ENCODE results near the gene ADCY1. TPM values are rescaled to one million over a fixed set of nuclear protein-coding genes. Genes with fewer than 3 reads are reported as not detected.

Gene ADCY1
- polyA plus RNA-seq, 1 donor (not counting 4 experiments of a cell fraction or from before 2014, with no cell fraction given), result 0.54 TPM

DNA sequence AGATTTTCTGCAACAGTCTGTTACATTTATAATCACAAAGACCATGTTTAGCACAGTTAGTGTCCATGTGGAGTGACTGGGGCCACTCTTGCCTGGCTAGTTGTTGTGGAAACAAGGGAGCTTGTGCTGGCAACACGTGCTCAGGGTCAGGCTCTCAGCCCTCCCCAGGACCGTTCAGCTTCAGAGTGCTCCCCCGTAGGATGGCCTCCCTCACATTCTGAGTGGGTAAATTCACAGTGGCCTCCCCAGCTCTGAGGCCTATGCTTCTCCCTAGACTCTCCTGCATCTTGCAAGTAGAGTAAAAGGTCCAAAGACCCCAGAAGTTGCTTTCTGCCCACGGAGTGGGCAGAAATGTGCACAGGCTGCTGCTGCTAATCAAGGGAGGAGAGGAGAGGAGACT, 122.3 kb downstream of the ADCY1 start:
- Histone ChIP-seq H3K27me3 (ENCODE audit: control insufficient read depth, extremely low read depth, insufficient read depth, low read length) (peaks cover 4% of the 10 kb centered on the region), H3K9me3 (ENCODE audit: control insufficient read depth, low read depth, low read length) (no peaks in the 10 kb centered on the region), H2AFZ (ENCODE audit: control insufficient read depth, low read length) (no peak overlapping the region), H4K20me1 (ENCODE audit: control insufficient read depth, extremely low read depth, insufficient read depth, low read length) (no peaks in the 10 kb centered on the region), H3K4me1 (ENCODE audit: control insufficient read depth, extremely low read depth, insufficient read depth, low read length) (no peaks in the 10 kb centered on the region), H3K79me2 (ENCODE audit: control insufficient read depth, insufficient read depth, low read length) (no peaks in the 10 kb centered on the region), H3K36me3 (ENCODE audit: control insufficient read depth in 2 of 2, extremely low read depth in 1 of 2, insufficient read depth in 2 of 2, low read length in 2 of 2) (no peaks in the 10 kb centered on the region), H3K4me2 (ENCODE audit: control insufficient read depth, extremely low read depth, insufficient read depth, low read depth, low read length) (no peak overlapping the region), H3K9me1 (ENCODE audit: control insufficient read depth, extremely low read depth, insufficient read depth, low read length) (no peaks in the 10 kb centered on the region), H3K9ac (ENCODE audit: control insufficient read depth, extremely low read depth, insufficient read depth, low read length) (no peak overlapping the region), H3K27ac (ENCODE audit: control insufficient read depth, insufficient read depth, low read length) (no peak overlapping the region), H3K4me3 (ENCODE audit: control insufficient read depth in 2 of 3, extremely low read depth in 1 of 3, insufficient read depth in 2 of 3, low read depth in 1 of 3, low read length in 3 of 3) (no peak overlapping the region)
- TF ChIP-seq, protein P1, sequence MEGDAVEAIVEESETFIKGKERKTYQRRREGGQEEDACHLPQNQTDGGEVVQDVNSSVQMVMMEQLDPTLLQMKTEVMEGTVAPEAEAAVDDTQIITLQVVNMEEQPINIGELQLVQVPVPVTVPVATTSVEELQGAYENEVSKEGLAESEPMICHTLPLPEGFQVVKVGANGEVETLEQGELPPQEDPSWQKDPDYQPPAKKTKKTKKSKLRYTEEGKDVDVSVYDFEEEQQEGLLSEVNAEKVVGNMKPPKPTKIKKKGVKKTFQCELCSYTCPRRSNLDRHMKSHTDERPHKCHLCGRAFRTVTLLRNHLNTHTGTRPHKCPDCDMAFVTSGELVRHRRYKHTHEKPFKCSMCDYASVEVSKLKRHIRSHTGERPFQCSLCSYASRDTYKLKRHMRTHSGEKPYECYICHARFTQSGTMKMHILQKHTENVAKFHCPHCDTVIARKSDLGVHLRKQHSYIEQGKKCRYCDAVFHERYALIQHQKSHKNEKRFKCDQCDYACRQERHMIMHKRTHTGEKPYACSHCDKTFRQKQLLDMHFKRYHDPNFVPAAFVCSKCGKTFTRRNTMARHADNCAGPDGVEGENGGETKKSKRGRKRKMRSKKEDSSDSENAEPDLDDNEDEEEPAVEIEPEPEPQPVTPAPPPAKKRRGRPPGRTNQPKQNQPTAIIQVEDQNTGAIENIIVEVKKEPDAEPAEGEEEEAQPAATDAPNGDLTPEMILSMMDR (optimal IDR thresholded peaks at IDR 0.05 in 1 of 3, IDR thresholded peaks at IDR 0.05 in 1 of 3, conservative IDR thresholded peaks at IDR 0.05 in 1 of 3; ENCODE audit: extremely low read depth in 1 of 3, insufficient read depth in 2 of 3, low read length in 3 of 3), result no peak
- no peak for TF ChIP-seq EZH2 (IDR thresholded peaks at IDR 0.05; ENCODE audit: low read length)
- no peak for FAIRE-seq
- dilution Hi-C loops (cut with MboI; ENCODE audit: extremely low pct_ligation_motif_present, low sequenced_read_pairs), result no loop called here
- no peak for DNase-seq (ENCODE audit: low read depth, low spot score)

- H2AFZ ChIP-seq (ENCODE audit: control insufficient read depth, low read length), result no peak overlapping the region
- no peak for FAIRE-seq
- H3K9me1 ChIP-seq (ENCODE audit: control insufficient read depth, extremely low read depth, insufficient read depth, low read length), result no peaks in the 10 kb centered on the region
- no peaks in the 10 kb centered on the region for H3K4me1 ChIP-seq (ENCODE audit: control insufficient read depth, extremely low read depth, insufficient read depth, low read length)
- TF ChIP-seq, protein P1 (optimal IDR thresholded peaks at IDR 0.05 in 1 of 3, IDR thresholded peaks at IDR 0.05 in 1 of 3, conservative IDR thresholded peaks at IDR 0.05 in 1 of 3; ENCODE audit: extremely low read depth in 1 of 3, insufficient read depth in 2 of 3, low read length in 3 of 3), result no peak
- TF ChIP-seq EZH2 (IDR thresholded peaks at IDR 0.05; ENCODE audit: low read length), result no peak
- DNase-seq (ENCODE audit: low read depth, low spot score), result no peak
- no peaks in the 10 kb centered on the region for H3K79me2 ChIP-seq (ENCODE audit: control insufficient read depth, insufficient read depth, low read length)
- H3K9me3 ChIP-seq (ENCODE audit: control insufficient read depth, low read depth, low read length), result no peaks in the 10 kb centered on the region
- no peak overlapping the region for H3K4me3 ChIP-seq (ENCODE audit: control insufficient read depth in 2 of 3, extremely low read depth in 1 of 3, insufficient read depth in 2 of 3, low read depth in 1 of 3, low read length in 3 of 3)
- peaks cover 4% of the 10 kb centered on the region for H3K27me3 ChIP-seq (ENCODE audit: control insufficient read depth, extremely low read depth, insufficient read depth, low read length)
- no peak overlapping the region for H3K27ac ChIP-seq (ENCODE audit: control insufficient read depth, insufficient read depth, low read length)
- H3K36me3 ChIP-seq (ENCODE audit: control insufficient read depth in 2 of 2, extremely low read depth in 1 of 2, insufficient read depth in 2 of 2, low read length in 2 of 2), result no peaks in the 10 kb centered on the region
- no peak overlapping the region for H3K4me2 ChIP-seq (ENCODE audit: control insufficient read depth, extremely low read depth, insufficient read depth, low read depth, low read length)
- no peaks in the 10 kb centered on the region for H4K20me1 ChIP-seq (ENCODE audit: control insufficient read depth, extremely low read depth, insufficient read depth, low read length)
- dilution Hi-C loops (cut with MboI; ENCODE audit: extremely low pct_ligation_motif_present, low sequenced_read_pairs), result no loop called here
- no peak overlapping the region for H3K9ac ChIP-seq (ENCODE audit: control insufficient read depth, extremely low read depth, insufficient read depth, low read length)
These were observed 123.5 kb downstream of the ADCY1 start for GRCh38 chr7:45697576-45698136.
